ENCODE measurements around the gene PDS5B.
"Not testable (repeated sequence)": the region's sequence is repeated elsewhere in the genome, so short reads cannot be mapped to it uniquely, and the experiment has no call there.

The PDS5B gene

GRCh38 chr13:32586080-32586900 is at the start of gene PDS5B:
TSS of gene PDS5B (plus strand) at chr13:32586452. CDS start at chr13:32648773, 62,321 bp downstream.
- peak; percentile 72 for DNase-seq

GRCh38 chr13:32537580-32538142 is 48.6 kb upstream of the PDS5B start:
- no peak for DNase-seq

GRCh38 chr13:32538143-32538620 is 48.1 kb upstream of the PDS5B start:
- no peak for DNase-seq

GRCh38 chr13:32538621-32539246 is 47.5 kb upstream of the PDS5B start, which contains the start of gene N4BP2L2:
TSS of gene N4BP2L2 (minus strand) at chr13:32538795. CDS start at chr13:32537027, 1,768 bp downstream.
- peak; percentile 81 for DNase-seq

- DNase-seq = no peak
These were observed 44.0 kb upstream of the PDS5B start for GRCh38 chr13:32542221-32542620.

GRCh38 chr13:32545083-32545482 is 41.2 kb upstream of the PDS5B start:
- DNase-seq = no peak

GRCh38 chr13:32548837-32549236 is 37.4 kb upstream of the PDS5B start:
- DNase-seq = no peak

- DNase-seq = no peak
These were observed 36.5 kb upstream of the PDS5B start for GRCh38 chr13:32549788-32550187.

- no peak for DNase-seq
These were observed 32.5 kb upstream of the PDS5B start for GRCh38 chr13:32553720-32554119.

- DNase-seq = no peak
These were observed 30.6 kb upstream of the PDS5B start for GRCh38 chr13:32555613-32556012.

GRCh38 chr13:32560842-32561241 is 25.4 kb upstream of the PDS5B start:
- not testable (repeated sequence) for DNase-seq

GRCh38 chr13:32575687-32576086 is 10.6 kb upstream of the PDS5B start:
- not testable (repeated sequence) for DNase-seq

- DNase-seq = no peak
These were observed 9.2 kb upstream of the PDS5B start for GRCh38 chr13:32577032-32577431.

GRCh38 chr13:32581177-32581786 is 5.0 kb upstream of the PDS5B start:
- no peak for DNase-seq

GRCh38 chr13:32582281-32582680 is 4.0 kb upstream of the PDS5B start:
- DNase-seq = no peak

- DNase-seq = no peak
These were observed 3.3 kb upstream of the PDS5B start for GRCh38 chr13:32582991-32583390.

GRCh38 chr13:32585550-32586079 is 637 bp upstream of the PDS5B start:
- no peak for DNase-seq

- peak; percentile 20 for DNase-seq
These were observed 959 bp downstream of the PDS5B start for GRCh38 chr13:32587011-32587810.

- DNase-seq = no peak
These were observed 1.5 kb downstream of the PDS5B start for GRCh38 chr13:32587811-32588170.

- DNase-seq = no peak
These were observed 2.5 kb downstream of the PDS5B start for GRCh38 chr13:32588736-32589135.

GRCh38 chr13:32589471-32589870 is 3.2 kb downstream of the PDS5B start:
- DNase-seq = no peak

- no peak for DNase-seq
These were observed 4.0 kb downstream of the PDS5B start for GRCh38 chr13:32590266-32590665.

Data from NCI-H2029 (cell line).